Activated CD8-positive, alpha-beta memory T cell treated with anti-CD3 and anti-CD28 coated beads for 24 hours (primary cell): ENCODE measurements around the gene SH3D21.

Experiments
- DNase-seq: peaks from one replicate; pipeline ENCODE4 v3.0.0-alpha.2; 2020

SH3D21 gene

GRCh38 chr1:36330940-36331339 is 24.8 kb downstream of the SH3D21 start:
- DNase-seq = no peak

GRCh38 chr1:36337830-36338229 is 31.7 kb downstream of the SH3D21 start:
- no peak for DNase-seq

GRCh38 chr1:36339215-36339614 is 33.0 kb downstream of the SH3D21 start:
- DNase-seq = no peak

GRCh38 chr1:36339615-36340014 is 33.4 kb downstream of the SH3D21 start:
- DNase-seq = no peak

- no peak for DNase-seq
These were observed 35.6 kb downstream of the SH3D21 start for GRCh38 chr1:36341626-36342320.

GRCh38 chr1:36342426-36343185 is 36.4 kb downstream of the SH3D21 start:
- DNase-seq = peak; percentile 76

- no peak for DNase-seq
These were observed 37.7 kb downstream of the SH3D21 start for GRCh38 chr1:36343651-36344394.

- DNase-seq = no peak
These were observed 38.2 kb downstream of the SH3D21 start for GRCh38 chr1:36344395-36344680.

GRCh38 chr1:36345353-36345752 is 39.2 kb downstream of the SH3D21 start:
- no peak for DNase-seq

GRCh38 chr1:36346741-36347370 is 40.7 kb downstream of the SH3D21 start:
- no peak for DNase-seq

- DNase-seq = no peak
These were observed 43.1 kb downstream of the SH3D21 start for GRCh38 chr1:36349241-36349671.

- DNase-seq = no peak
These were observed 43.7 kb downstream of the SH3D21 start for GRCh38 chr1:36349839-36350238.

GRCh38 chr1:36350659-36351226 is 44.6 kb downstream of the SH3D21 start:
- DNase-seq = peak; percentile 65

- DNase-seq = no peak
These were observed 45.2 kb downstream of the SH3D21 start for GRCh38 chr1:36351227-36351977.

- no peak for DNase-seq
These were observed 46.1 kb downstream of the SH3D21 start for GRCh38 chr1:36352125-36352909.

GRCh38 chr1:36352910-36353878 is 47.0 kb downstream of the SH3D21 start:
- DNase-seq = no peak

GRCh38 chr1:36354486-36354885 is 48.3 kb downstream of the SH3D21 start:
- no peak for DNase-seq

GRCh38 chr1:36355811-36356210 is 49.6 kb downstream of the SH3D21 start:
- DNase-seq = no peak

GRCh38 chr1:36358514-36359084 is 52.4 kb downstream of the SH3D21 start:
- DNase-seq = no peak

GRCh38 chr1:36359383-36359782 is 53.2 kb downstream of the SH3D21 start:
- no peak for DNase-seq
